WTC11 (cell line): ENCODE measurements around the gene CFAP92. TPM values are rescaled to one million over a fixed set of nuclear protein-coding genes. Genes with fewer than 3 reads are reported as not detected.

Experiments used
- ATAC-seq: fragments of 200-7000 bp; cut with Tn5 transposase; 2 replicates; pipeline ENCODE4 v1.10.0; 2021; ENCODE audit warnings: mild to moderate bottlenecking, moderate library complexity
- CTCF ChIA-PET: fragments of 300-600 bp; sonication (Branson Sonifier 250); formaldehyde crosslinking; loops from one replicate; lab custom pipeline; 2021; ENCODE audit warnings: antibody characterized with exemption; lab: Charles Lee
- POLR2A ChIA-PET: fragments of 350-600 bp; sonication (Branson Sonifier 250); formaldehyde crosslinking; loops from one replicate; lab custom pipeline; 2021; ENCODE audit warnings: antibody characterized with exemption; lab: Charles Lee
- DNase-seq: peaks from one replicate; pipeline ENCODE4 v3.0.0; 2021; ENCODE audit warnings: low spot score
- H3K27ac Mint-ChIP-seq: 2 replicates; pipeline ENCODE4 v1.8.0; 2021; ENCODE audit warnings: mixed read lengths
- H3K27me3 Mint-ChIP-seq: 2 replicates; pipeline ENCODE4 v1.8.0; 2021; ENCODE audit warnings: low read depth, mild to moderate bottlenecking, moderate library complexity, mixed read lengths
- H3K36me3 Mint-ChIP-seq: 2 replicates; pipeline ENCODE4 v1.8.0; 2021; ENCODE audit warnings: mixed read lengths
- H3K4me1 Mint-ChIP-seq: 2 replicates; pipeline ENCODE4 v1.8.0; 2022; ENCODE audit warnings: mixed read lengths
- H3K4me3 Mint-ChIP-seq: 2 replicates; pipeline ENCODE4 v1.8.0; 2021; ENCODE audit warnings: mild to moderate bottlenecking, moderate library complexity, mixed read lengths
- H3K9me3 Mint-ChIP-seq: 2 replicates; pipeline ENCODE4 v1.8.0; 2021; ENCODE audit warnings: mixed read lengths
- CREM ChIP-seq: sonication (generic); formaldehyde crosslinking; IDR thresholded peaks from 2 replicates; pipeline ENCODE4 v1.8.1; 2022; ENCODE audit warnings: mild to moderate bottlenecking, missing genetic modification reagents, moderate library complexity
- FOXJ3 ChIP-seq: sonication (generic); formaldehyde crosslinking; IDR thresholded peaks from 2 replicates; pipeline ENCODE4 v1.9.0; 2021; ENCODE audit warnings: missing genetic modification reagents, mild to moderate bottlenecking, borderline replicate concordance
- MLX ChIP-seq: sonication (generic); formaldehyde crosslinking; IDR thresholded peaks from 2 replicates; pipeline ENCODE4 v1.8.1; 2023; ENCODE audit warnings: mild to moderate bottlenecking, missing genetic modification reagents, moderate library complexity
- MYBL2 ChIP-seq: sonication (generic); formaldehyde crosslinking; IDR thresholded peaks from 2 replicates; pipeline ENCODE4 v1.8.1; 2023; ENCODE audit warnings: mild to moderate bottlenecking, moderate library complexity, missing genetic modification reagents
- NFYB ChIP-seq: sonication (generic); formaldehyde crosslinking; conservative IDR thresholded peaks from 2 replicates; pipeline ENCODE4 v1.8.0; 2022; ENCODE audit warnings: low read depth, missing genetic modification reagents
- NR3C1 ChIP-seq: sonication (generic); formaldehyde crosslinking; conservative IDR thresholded peaks from 2 replicates; pipeline ENCODE4 v1.8.1; 2023; ENCODE audit warnings: low read depth, mild to moderate bottlenecking, missing genetic modification reagents
- RELA ChIP-seq: sonication (generic); formaldehyde crosslinking; IDR thresholded peaks from 2 replicates; pipeline ENCODE4 v1.8.1; 2022; ENCODE audit warnings: missing genetic modification reagents, mild to moderate bottlenecking, borderline replicate concordance
- SOX15 ChIP-seq: fragments of 250-450 bp; sonication (Bioruptor Pico); IDR thresholded peaks from 2 replicates; pipeline ENCODE4 v1.9.0; 2021; ENCODE audit warnings: mild to moderate bottlenecking
- ZNF219 ChIP-seq: sonication (generic); formaldehyde crosslinking; IDR thresholded peaks from 2 replicates; pipeline ENCODE4 v1.8.0; 2023; ENCODE audit warnings: missing genetic modification reagents, mild to moderate bottlenecking, borderline replicate concordance
- ZNF232 ChIP-seq: sonication (generic); formaldehyde crosslinking; IDR thresholded peaks from 2 replicates; pipeline ENCODE4 v1.8.0; 2022; ENCODE audit warnings: mild to moderate bottlenecking, missing genetic modification reagents
- ZNF416 ChIP-seq: fragments of 250-450 bp; sonication (Bioruptor Pico); IDR thresholded peaks from 2 replicates; pipeline ENCODE4 v1.9.0; 2021; ENCODE audit warnings: mild to moderate bottlenecking, inconsistent platforms
- ZNF423 ChIP-seq: fragments of 250-450 bp; sonication (Bioruptor Pico); IDR thresholded peaks from 2 replicates; pipeline ENCODE4 v2.1.2; 2022; ENCODE audit warnings: mild to moderate bottlenecking, moderate library complexity
- total RNA-seq: library from RNA; stranded (reverse); gene quantifications from 3 replicates; pipeline ENCODE4 v1.2.3, GENCODE V29; 2021
- TF ChIP-seq, protein P1 (sequence below): sonication (generic); formaldehyde crosslinking; IDR thresholded peaks from 2 replicates; pipeline ENCODE4 v1.8.0; 2023; ENCODE audit warnings: missing genetic modification reagents, mild to moderate bottlenecking, borderline replicate concordance
- TF ChIP-seq, protein P2 (sequence below): sonication (generic); formaldehyde crosslinking; IDR thresholded peaks from 2 replicates; pipeline ENCODE4 v1.8.0; 2023; ENCODE audit warnings: mild to moderate bottlenecking, missing genetic modification reagents
- TF ChIP-seq, protein P3 (sequence below): sonication (generic); formaldehyde crosslinking; IDR thresholded peaks from 2 replicates; pipeline ENCODE4 v1.8.1; 2022; ENCODE audit warnings: low read depth, mild to moderate bottlenecking, moderate library complexity, missing genetic modification reagents, borderline replicate concordance
- TF ChIP-seq, protein P4 (sequence below): sonication (generic); formaldehyde crosslinking; IDR thresholded peaks from 2 replicates; pipeline ENCODE4 v1.8.0; 2022; ENCODE audit warnings: missing genetic modification reagents

Gene CFAP92
- total RNA-seq, 1 experiment from 2014 or later = 2.9 TPM

DNA sequence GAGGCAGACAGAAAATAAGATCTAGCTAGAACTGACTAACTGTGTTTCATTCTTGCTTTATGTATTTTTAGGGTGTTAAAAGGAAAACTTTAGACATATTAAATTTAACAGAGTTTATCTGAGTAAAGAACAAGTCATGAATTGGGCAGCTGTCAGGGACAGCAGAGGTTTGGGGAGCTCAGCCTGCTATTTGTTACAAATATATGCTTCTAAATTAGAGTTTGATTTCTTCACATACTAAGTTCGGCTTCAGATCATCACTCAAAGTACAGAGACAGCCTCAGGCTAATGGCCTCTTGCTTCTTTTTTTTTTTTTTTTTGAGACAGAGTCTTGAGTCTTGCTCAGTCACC lies 29.1 kb upstream of the CFAP92 start:
- TF ChIP-seq, protein P1, sequence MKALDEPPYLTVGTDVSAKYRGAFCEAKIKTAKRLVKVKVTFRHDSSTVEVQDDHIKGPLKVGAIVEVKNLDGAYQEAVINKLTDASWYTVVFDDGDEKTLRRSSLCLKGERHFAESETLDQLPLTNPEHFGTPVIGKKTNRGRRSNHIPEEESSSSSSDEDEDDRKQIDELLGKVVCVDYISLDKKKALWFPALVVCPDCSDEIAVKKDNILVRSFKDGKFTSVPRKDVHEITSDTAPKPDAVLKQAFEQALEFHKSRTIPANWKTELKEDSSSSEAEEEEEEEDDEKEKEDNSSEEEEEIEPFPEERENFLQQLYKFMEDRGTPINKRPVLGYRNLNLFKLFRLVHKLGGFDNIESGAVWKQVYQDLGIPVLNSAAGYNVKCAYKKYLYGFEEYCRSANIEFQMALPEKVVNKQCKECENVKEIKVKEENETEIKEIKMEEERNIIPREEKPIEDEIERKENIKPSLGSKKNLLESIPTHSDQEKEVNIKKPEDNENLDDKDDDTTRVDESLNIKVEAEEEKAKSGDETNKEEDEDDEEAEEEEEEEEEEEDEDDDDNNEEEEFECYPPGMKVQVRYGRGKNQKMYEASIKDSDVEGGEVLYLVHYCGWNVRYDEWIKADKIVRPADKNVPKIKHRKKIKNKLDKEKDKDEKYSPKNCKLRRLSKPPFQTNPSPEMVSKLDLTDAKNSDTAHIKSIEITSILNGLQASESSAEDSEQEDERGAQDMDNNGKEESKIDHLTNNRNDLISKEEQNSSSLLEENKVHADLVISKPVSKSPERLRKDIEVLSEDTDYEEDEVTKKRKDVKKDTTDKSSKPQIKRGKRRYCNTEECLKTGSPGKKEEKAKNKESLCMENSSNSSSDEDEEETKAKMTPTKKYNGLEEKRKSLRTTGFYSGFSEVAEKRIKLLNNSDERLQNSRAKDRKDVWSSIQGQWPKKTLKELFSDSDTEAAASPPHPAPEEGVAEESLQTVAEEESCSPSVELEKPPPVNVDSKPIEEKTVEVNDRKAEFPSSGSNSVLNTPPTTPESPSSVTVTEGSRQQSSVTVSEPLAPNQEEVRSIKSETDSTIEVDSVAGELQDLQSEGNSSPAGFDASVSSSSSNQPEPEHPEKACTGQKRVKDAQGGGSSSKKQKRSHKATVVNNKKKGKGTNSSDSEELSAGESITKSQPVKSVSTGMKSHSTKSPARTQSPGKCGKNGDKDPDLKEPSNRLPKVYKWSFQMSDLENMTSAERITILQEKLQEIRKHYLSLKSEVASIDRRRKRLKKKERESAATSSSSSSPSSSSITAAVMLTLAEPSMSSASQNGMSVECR (CRISPR knock-in tag) = no peak
- no peak for TF ChIP-seq NFYB (CRISPR knock-in tag)
- no peak for TF ChIP-seq SOX15
- TF ChIP-seq RELA (CRISPR knock-in tag) = no peak
- no peak for TF ChIP-seq FOXJ3
- TF ChIP-seq ZNF232 (CRISPR knock-in tag) = no peak
- no peak for TF ChIP-seq CREM (CRISPR knock-in tag)
- no peak for TF ChIP-seq ZNF423 (CRISPR knock-in tag)
- TF ChIP-seq MLX (CRISPR knock-in tag) = no peak
- TF ChIP-seq, protein P2, sequence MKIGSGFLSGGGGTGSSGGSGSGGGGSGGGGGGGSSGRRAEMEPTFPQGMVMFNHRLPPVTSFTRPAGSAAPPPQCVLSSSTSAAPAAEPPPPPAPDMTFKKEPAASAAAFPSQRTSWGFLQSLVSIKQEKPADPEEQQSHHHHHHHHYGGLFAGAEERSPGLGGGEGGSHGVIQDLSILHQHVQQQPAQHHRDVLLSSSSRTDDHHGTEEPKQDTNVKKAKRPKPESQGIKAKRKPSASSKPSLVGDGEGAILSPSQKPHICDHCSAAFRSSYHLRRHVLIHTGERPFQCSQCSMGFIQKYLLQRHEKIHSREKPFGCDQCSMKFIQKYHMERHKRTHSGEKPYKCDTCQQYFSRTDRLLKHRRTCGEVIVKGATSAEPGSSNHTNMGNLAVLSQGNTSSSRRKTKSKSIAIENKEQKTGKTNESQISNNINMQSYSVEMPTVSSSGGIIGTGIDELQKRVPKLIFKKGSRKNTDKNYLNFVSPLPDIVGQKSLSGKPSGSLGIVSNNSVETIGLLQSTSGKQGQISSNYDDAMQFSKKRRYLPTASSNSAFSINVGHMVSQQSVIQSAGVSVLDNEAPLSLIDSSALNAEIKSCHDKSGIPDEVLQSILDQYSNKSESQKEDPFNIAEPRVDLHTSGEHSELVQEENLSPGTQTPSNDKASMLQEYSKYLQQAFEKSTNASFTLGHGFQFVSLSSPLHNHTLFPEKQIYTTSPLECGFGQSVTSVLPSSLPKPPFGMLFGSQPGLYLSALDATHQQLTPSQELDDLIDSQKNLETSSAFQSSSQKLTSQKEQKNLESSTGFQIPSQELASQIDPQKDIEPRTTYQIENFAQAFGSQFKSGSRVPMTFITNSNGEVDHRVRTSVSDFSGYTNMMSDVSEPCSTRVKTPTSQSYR (CRISPR knock-in tag) = no peak
- no peak for TF ChIP-seq ZNF219 (CRISPR knock-in tag)
- no peak for TF ChIP-seq ZNF416 (CRISPR knock-in tag)
- TF ChIP-seq, protein P3, sequence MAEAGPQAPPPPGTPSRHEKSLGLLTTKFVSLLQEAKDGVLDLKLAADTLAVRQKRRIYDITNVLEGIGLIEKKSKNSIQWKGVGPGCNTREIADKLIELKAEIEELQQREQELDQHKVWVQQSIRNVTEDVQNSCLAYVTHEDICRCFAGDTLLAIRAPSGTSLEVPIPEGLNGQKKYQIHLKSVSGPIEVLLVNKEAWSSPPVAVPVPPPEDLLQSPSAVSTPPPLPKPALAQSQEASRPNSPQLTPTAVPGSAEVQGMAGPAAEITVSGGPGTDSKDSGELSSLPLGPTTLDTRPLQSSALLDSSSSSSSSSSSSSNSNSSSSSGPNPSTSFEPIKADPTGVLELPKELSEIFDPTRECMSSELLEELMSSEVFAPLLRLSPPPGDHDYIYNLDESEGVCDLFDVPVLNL (CRISPR knock-in tag) = no peak
- TF ChIP-seq NR3C1 (CRISPR knock-in tag) = no peak
- TF ChIP-seq, protein P4, sequence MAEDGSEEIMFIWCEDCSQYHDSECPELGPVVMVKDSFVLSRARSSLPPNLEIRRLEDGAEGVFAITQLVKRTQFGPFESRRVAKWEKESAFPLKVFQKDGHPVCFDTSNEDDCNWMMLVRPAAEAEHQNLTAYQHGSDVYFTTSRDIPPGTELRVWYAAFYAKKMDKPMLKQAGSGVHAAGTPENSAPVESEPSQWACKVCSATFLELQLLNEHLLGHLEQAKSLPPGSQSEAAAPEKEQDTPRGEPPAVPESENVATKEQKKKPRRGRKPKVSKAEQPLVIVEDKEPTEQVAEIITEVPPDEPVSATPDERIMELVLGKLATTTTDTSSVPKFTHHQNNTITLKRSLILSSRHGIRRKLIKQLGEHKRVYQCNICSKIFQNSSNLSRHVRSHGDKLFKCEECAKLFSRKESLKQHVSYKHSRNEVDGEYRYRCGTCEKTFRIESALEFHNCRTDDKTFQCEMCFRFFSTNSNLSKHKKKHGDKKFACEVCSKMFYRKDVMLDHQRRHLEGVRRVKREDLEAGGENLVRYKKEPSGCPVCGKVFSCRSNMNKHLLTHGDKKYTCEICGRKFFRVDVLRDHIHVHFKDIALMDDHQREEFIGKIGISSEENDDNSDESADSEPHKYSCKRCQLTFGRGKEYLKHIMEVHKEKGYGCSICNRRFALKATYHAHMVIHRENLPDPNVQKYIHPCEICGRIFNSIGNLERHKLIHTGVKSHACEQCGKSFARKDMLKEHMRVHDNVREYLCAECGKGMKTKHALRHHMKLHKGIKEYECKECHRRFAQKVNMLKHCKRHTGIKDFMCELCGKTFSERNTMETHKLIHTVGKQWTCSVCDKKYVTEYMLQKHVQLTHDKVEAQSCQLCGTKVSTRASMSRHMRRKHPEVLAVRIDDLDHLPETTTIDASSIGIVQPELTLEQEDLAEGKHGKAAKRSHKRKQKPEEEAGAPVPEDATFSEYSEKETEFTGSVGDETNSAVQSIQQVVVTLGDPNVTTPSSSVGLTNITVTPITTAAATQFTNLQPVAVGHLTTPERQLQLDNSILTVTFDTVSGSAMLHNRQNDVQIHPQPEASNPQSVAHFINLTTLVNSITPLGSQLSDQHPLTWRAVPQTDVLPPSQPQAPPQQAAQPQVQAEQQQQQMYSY (CRISPR knock-in tag) = no peak
- no peak for TF ChIP-seq MYBL2 (CRISPR knock-in tag)
- TF ChIP-seq, all 79 proteins: peak for 0
- Mint-ChIP-seq H3K4me1 (peaks cover 5% of the 10 kb centered on the region; the same call in 1 of the 2 replicates), H3K27me3 (peaks cover 37% of the 10 kb centered on the region), H3K9me3 (0 out of 2 replicates have a peak, but pooled peaks cover 6% of the 10 kb centered on the region), H3K27ac (no peak overlapping the region), H3K4me3 (no peak overlapping the region), H3K36me3 (no peaks in the 10 kb centered on the region)
- DNase-seq (no peak), ATAC-seq (no peak)
- ChIA-PET POLR2A (no interaction called here), CTCF (interaction anchor here (1.1 to 5.7 kb wide), 2 partner anchors 16 to 53 kb away, joined by 3 to 25 read pairs; no protein-coding TSS in a partner anchor)
